ENCODE results near the gene SEPTIN12. TPM values are rescaled to one million over a fixed set of nuclear protein-coding genes. Genes with fewer than 3 reads are reported as not detected.

SEPTIN12 gene
- total RNA-seq, 3 donors from 2014 or later, result not detected

DNA sequence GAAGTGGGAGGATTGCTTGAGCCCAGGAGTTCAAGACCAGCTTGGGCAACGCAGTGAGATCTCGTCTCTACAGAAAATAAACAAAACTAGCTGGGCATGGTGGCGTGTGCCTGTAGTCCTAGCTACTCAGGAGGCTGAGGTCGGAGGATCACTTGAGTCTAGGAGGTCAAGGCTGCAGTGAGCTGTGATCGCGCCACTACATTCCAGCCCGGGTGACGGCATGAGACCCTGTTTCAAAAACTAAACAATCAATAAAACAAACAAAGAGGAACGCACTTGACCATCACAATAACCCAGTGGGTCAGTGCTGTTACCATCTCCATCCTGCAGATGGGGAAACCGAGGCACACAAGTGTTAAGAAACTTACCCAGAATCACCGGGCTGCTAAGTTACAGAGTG, 34.9 kb downstream of the SEPTIN12 start:
- Histone ChIP-seq H3K4me3 (no peak overlapping the region), H3K9me3 (no peaks in the 10 kb centered on the region), H3K36me3 (peaks cover 11% of the 10 kb centered on the region), H3K27me3 (no peaks in the 10 kb centered on the region), H3K27ac (no peak overlapping the region), H3K4me1 (no peaks in the 10 kb centered on the region)
- no peak for DNase-seq (ENCODE audit: low spot score in 2 of 2)
- intact Hi-C loops (cut with DNase I; ENCODE audit: low total_unique reads), result no loop called here
- TF ChIP-seq POLR2AphosphoS5 (IDR thresholded peaks at IDR 0.05), result no peak
- no peak for TF ChIP-seq CTCF (IDR thresholded peaks at IDR 0.05)
- no peak for TF ChIP-seq POLR2A (IDR thresholded peaks at IDR 0.05)

DNA sequence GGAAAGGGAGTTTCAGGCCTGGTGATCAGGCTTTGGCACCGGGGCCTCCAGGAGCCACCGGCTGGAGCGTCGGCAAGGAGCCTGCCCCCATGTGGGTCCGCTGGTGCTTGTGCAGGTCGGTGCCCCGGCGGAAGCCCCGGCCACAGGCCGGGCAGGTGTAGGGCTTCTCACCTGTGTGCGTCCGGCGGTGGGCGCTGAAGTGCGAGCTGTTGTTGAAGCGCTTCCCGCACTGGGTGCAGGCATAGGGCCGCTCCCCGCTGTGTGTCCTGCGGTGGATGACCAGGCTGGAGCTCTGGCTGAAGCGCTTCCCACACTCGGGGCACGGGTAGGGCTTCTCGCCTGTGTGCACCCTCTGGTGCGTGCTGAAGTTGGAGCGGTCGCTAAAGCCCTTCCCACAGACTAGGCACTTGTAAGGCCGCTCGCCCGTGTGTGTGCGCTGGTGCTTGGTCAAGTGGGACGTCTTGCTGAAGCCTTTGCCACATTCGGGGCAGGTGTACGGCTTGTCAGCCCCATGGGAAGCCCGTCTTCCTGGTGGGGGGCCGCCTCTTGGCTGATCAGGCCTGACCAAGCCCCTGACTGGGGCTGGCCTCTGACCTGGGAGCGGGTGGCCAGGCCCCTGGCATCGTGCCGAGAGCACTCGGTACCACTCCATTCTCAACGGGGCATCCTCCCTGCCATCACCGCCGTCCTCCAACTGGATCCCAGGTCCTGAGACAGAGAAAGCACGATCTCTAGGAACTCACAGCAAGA, 35.6 kb downstream of the SEPTIN12 start:
- TF ChIP-seq CTCF (IDR thresholded peaks at IDR 0.05) (no peak), POLR2AphosphoS5 (IDR thresholded peaks at IDR 0.05) (no peak), POLR2A (IDR thresholded peaks at IDR 0.05) (no peak)
- Histone ChIP-seq H3K27ac (no peak overlapping the region), H3K36me3 (peaks cover 11% of the 10 kb centered on the region)

DNA sequence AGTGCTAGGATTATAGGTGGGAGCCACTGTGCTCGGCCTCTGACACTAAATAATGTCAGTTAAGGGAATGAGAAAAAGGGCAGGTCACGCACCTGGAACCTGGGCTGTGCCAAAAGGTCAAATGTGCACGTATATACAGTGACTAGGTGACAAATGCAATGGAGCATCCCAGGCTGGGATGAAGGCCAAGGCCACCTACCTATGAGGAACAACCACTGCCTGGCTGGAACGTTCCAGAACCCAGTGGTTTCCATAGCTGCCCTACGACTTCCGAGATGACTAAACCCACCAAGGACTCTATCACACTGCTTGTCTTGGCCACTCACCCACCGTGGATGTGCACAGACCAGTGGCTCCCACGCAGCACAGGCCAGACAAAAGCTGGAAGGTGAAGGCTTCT, 37.2 kb downstream of the SEPTIN12 start:
- Histone ChIP-seq H3K9me3 (no peaks in the 10 kb centered on the region), H3K36me3 (peaks cover 11% of the 10 kb centered on the region), H3K4me3 (no peak overlapping the region), H3K27ac (no peak overlapping the region), H3K27me3 (no peaks in the 10 kb centered on the region), H3K4me1 (no peaks in the 10 kb centered on the region)
- intact Hi-C loops (cut with DNase I; ENCODE audit: low total_unique reads), result no loop called here
- no peak for DNase-seq (ENCODE audit: low spot score in 2 of 2)
- TF ChIP-seq POLR2A (IDR thresholded peaks at IDR 0.05) (no peak), POLR2AphosphoS5 (IDR thresholded peaks at IDR 0.05) (no peak), CTCF (IDR thresholded peaks at IDR 0.05) (no peak)

More for the DNA sequence above, 35.6 kb downstream of the SEPTIN12 start:
- Histone ChIP-seq H3K4me3 (no peak overlapping the region), H3K9me3 (no peaks in the 10 kb centered on the region), H3K4me1 (no peaks in the 10 kb centered on the region), H3K27me3 (no peaks in the 10 kb centered on the region)
- no peak for DNase-seq (ENCODE audit: low spot score in 2 of 2)
- intact Hi-C loops (cut with DNase I; ENCODE audit: low total_unique reads), result no loop called here

DNA sequence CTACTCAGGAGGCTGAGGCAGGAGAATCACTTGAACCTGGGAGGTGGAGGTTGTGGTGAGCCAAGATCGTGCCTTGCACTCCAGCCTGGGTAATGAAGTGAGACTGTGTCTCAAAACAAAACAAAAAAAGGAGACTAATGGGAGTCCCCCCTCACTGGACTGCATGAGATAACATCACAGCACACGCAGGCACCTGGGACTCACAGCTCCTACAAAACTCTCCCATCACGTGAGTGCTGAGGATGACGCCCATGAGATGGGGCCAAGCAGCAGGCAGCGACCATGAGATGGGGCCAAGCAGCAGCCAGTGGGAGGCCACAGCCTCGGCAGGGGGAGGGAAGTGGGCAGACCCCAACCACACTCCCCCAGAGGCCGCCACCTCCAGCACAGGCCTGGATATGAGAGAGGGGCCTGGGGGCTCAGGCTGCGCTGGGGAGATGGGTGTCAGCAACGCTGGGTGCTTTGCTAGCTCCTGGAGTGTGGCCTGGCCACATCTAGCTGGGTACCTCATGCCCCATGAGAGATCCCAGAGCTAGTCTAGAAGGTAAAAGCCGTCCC, 38.4 kb downstream of the SEPTIN12 start:
- no peaks in the 10 kb centered on the region for H3K27me3 ChIP-seq
- no peaks in the 10 kb centered on the region for H3K4me1 ChIP-seq
- DNase-seq (ENCODE audit: low spot score in 2 of 2), result no peak
- intact Hi-C loops (cut with DNase I; ENCODE audit: low total_unique reads), result no loop called here
- H3K4me3 ChIP-seq, result no peak overlapping the region
- no peaks in the 10 kb centered on the region for H3K9me3 ChIP-seq
- no peak for TF ChIP-seq POLR2A (IDR thresholded peaks at IDR 0.05)
- no peak for TF ChIP-seq CTCF (IDR thresholded peaks at IDR 0.05)
- TF ChIP-seq POLR2AphosphoS5 (IDR thresholded peaks at IDR 0.05), result no peak
- H3K27ac ChIP-seq, result no peak overlapping the region
- peaks cover 11% of the 10 kb centered on the region for H3K36me3 ChIP-seq

DNA sequence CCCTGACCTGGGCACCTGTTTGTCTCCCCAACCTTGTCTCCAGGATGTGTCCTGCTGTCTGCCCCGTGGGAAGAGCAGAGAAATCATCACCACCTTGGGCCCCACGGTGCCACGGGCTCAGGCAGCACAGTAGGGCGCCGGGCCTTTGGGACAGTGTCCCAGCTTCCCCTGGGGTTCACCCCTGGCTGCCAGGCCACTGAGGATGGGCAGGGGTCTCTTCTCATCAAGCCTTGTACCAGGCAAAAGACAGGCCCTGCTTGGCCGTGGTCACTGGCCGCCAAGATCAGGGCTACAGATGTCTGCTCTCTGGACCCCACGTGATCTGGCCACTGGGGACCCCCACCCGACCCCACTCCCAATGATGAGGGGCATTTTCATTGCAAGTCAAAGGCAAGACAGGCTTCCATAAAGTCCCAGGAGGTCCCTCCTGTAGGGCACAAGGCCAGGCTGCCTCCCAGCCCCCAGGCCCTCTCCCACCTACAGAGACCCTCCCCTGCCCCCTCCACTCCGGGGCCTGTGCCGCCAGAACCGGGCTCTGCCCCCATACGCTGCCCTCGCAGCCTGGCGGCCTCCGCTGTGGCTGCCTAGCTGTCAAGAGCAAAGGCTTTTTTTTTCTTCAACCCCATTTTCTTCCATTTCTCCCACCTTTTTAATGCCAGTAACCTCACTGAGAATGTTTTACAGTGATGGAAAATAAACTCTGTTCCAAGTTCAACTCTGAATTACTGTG, 39.3 kb downstream of the SEPTIN12 start:
- Histone ChIP-seq H3K9me3 (no peaks in the 10 kb centered on the region), H3K4me3 (no peak overlapping the region), H3K27ac (no peak overlapping the region), H3K27me3 (no peaks in the 10 kb centered on the region), H3K36me3 (peaks cover 11% of the 10 kb centered on the region), H3K4me1 (no peaks in the 10 kb centered on the region)
- DNase-seq (ENCODE audit: low spot score in 2 of 2), result no peak
- intact Hi-C loops (cut with DNase I; ENCODE audit: low total_unique reads), result no loop called here
- TF ChIP-seq POLR2AphosphoS5 (IDR thresholded peaks at IDR 0.05), result no peak
- no peak for TF ChIP-seq CTCF (IDR thresholded peaks at IDR 0.05)
- no peak for TF ChIP-seq POLR2A (IDR thresholded peaks at IDR 0.05)
